GM21737 (cell line): ENCODE results near the gene CDK4.
"Not testable (repeated sequence)": the region's sequence is repeated elsewhere in the genome, so short reads cannot be mapped to it uniquely, and the experiment has no call there.

Experiments used
- ATAC-seq: cut with Tn5 transposase; IDR thresholded peaks from one replicate; pipeline ENCODE4 v1.9.1; 2021; ENCODE audit warnings: mild to moderate bottlenecking, moderate library complexity; ENCODE audit not compliant: unreplicated experiment

Gene CDK4

GRCh38 chr12:57726884-57727757 is 25.0 kb downstream of the CDK4 start:
- no peak for ATAC-seq

GRCh38 chr12:57726151-57726883 is 25.8 kb downstream of the CDK4 start:
- no peak for ATAC-seq

- ATAC-seq: no peak
These were observed 26.3 kb downstream of the CDK4 start for GRCh38 chr12:57725851-57726150.

GRCh38 chr12:57724936-57725740 is 27.0 kb downstream of the CDK4 start:
- no peak for ATAC-seq

- ATAC-seq: no peak
These were observed 27.8 kb downstream of the CDK4 start for GRCh38 chr12:57724003-57724935.

- ATAC-seq: no peak
These were observed 28.5 kb downstream of the CDK4 start for GRCh38 chr12:57723630-57723962.

GRCh38 chr12:57722716-57723629 is 29.1 kb downstream of the CDK4 start:
- no peak for ATAC-seq

- ATAC-seq: not testable (repeated sequence)
These were observed 30.1 kb downstream of the CDK4 start for GRCh38 chr12:57721846-57722608.

GRCh38 chr12:57720606-57721595 is 31.2 kb downstream of the CDK4 start:
- no peak for ATAC-seq

- no peak for ATAC-seq
These were observed 32.1 kb downstream of the CDK4 start for GRCh38 chr12:57719777-57720605.

- no peak for ATAC-seq
These were observed 33.2 kb downstream of the CDK4 start for GRCh38 chr12:57718641-57719528.

- no peak for ATAC-seq
These were observed 34.1 kb downstream of the CDK4 start for GRCh38 chr12:57717846-57718640.

GRCh38 chr12:57717131-57717530 is 35.0 kb downstream of the CDK4 start:
- no peak for ATAC-seq

- no peak for ATAC-seq
These were observed 35.8 kb downstream of the CDK4 start for GRCh38 chr12:57716305-57716704.

- no peak for ATAC-seq
These were observed 36.3 kb downstream of the CDK4 start for GRCh38 chr12:57715786-57716185.
